ENCODE measurements around the gene GCC1. TPM values are rescaled to one million over a fixed set of nuclear protein-coding genes. Genes with fewer than 3 reads are reported as not detected.

GCC1 gene
- total RNA-seq, 2 donors from 2014 or later = 13.5 to 17.7 TPM

GRCh38 chr7:127616724-127617123, 31.3 kb upstream of the GCC1 start:
- no peak for DNase-seq (ENCODE audit: low spot score)
- TF ChIP-seq, protein P1, sequence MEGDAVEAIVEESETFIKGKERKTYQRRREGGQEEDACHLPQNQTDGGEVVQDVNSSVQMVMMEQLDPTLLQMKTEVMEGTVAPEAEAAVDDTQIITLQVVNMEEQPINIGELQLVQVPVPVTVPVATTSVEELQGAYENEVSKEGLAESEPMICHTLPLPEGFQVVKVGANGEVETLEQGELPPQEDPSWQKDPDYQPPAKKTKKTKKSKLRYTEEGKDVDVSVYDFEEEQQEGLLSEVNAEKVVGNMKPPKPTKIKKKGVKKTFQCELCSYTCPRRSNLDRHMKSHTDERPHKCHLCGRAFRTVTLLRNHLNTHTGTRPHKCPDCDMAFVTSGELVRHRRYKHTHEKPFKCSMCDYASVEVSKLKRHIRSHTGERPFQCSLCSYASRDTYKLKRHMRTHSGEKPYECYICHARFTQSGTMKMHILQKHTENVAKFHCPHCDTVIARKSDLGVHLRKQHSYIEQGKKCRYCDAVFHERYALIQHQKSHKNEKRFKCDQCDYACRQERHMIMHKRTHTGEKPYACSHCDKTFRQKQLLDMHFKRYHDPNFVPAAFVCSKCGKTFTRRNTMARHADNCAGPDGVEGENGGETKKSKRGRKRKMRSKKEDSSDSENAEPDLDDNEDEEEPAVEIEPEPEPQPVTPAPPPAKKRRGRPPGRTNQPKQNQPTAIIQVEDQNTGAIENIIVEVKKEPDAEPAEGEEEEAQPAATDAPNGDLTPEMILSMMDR (IDR thresholded peaks at IDR 0.05) = no peak
- Histone ChIP-seq H3K4me1 (ENCODE audit: control insufficient read depth in 1 of 2, low read depth in 2 of 2) (no peaks in the 10 kb centered on the region), H3K27ac (no peak overlapping the region), H3K36me3 (no peaks in the 10 kb centered on the region), H3K4me3 (no peak overlapping the region), H3K27me3 (replicated peaks; ENCODE audit: insufficient read depth) (no peaks in the 10 kb centered on the region), H3K9me3 (no peaks in the 10 kb centered on the region)
- ATAC-seq (ENCODE audit: insufficient number of reproducible peaks, low FRiP score, low read depth) = no peak

GRCh38 chr7:127612263-127612662, 26.9 kb upstream of the GCC1 start:
- H3K4me1 ChIP-seq (ENCODE audit: control insufficient read depth in 1 of 2, low read depth in 2 of 2) = no peaks in the 10 kb centered on the region
- no peak overlapping the region for H3K27ac ChIP-seq
- H3K27me3 ChIP-seq (replicated peaks; ENCODE audit: insufficient read depth) = no peaks in the 10 kb centered on the region
- H3K36me3 ChIP-seq = no peaks in the 10 kb centered on the region
- ATAC-seq (ENCODE audit: insufficient number of reproducible peaks, low FRiP score, low read depth) (no peak), DNase-seq (ENCODE audit: low spot score) (no peak)
- peaks cover 5% of the 10 kb centered on the region for H3K9me3 ChIP-seq
- TF ChIP-seq, protein P1 (IDR thresholded peaks at IDR 0.05) = no peak
- H3K4me3 ChIP-seq = no peak overlapping the region

- DNase-seq (ENCODE audit: low spot score) = no peak
- Histone ChIP-seq H3K4me1 (ENCODE audit: control insufficient read depth in 1 of 2, low read depth in 2 of 2) (no peaks in the 10 kb centered on the region), H3K4me3 (no peak overlapping the region), H3K27ac (no peak overlapping the region), H3K36me3 (no peaks in the 10 kb centered on the region), H3K9me3 (peaks cover 5% of the 10 kb centered on the region), H3K27me3 (replicated peaks; ENCODE audit: insufficient read depth) (no peaks in the 10 kb centered on the region)
- TF ChIP-seq, protein P1 (IDR thresholded peaks at IDR 0.05) = no peak
- ATAC-seq (ENCODE audit: insufficient number of reproducible peaks, low FRiP score, low read depth) = no peak
These were observed 23.9 kb upstream of the GCC1 start for GRCh38 chr7:127609297-127609696.

GRCh38 chr7:127608446-127608845, 23.1 kb upstream of the GCC1 start:
- no peaks in the 10 kb centered on the region for H3K36me3 ChIP-seq
- ATAC-seq (ENCODE audit: insufficient number of reproducible peaks, low FRiP score, low read depth) (no peak), DNase-seq (ENCODE audit: low spot score) (no peak)
- H3K27me3 ChIP-seq (replicated peaks; ENCODE audit: insufficient read depth) = no peaks in the 10 kb centered on the region
- no peaks in the 10 kb centered on the region for H3K4me1 ChIP-seq (ENCODE audit: control insufficient read depth in 1 of 2, low read depth in 2 of 2)
- H3K9me3 ChIP-seq = peaks cover 5% of the 10 kb centered on the region
- TF ChIP-seq, protein P1 (IDR thresholded peaks at IDR 0.05) = no peak
- H3K4me3 ChIP-seq = no peak overlapping the region
- no peak overlapping the region for H3K27ac ChIP-seq

GRCh38 chr7:127600885-127601284, 15.5 kb upstream of the GCC1 start:
- DNase-seq (ENCODE audit: low spot score) (no peak), ATAC-seq (ENCODE audit: insufficient number of reproducible peaks, low FRiP score, low read depth) (no peak)
- no peak overlapping the region for H3K27ac ChIP-seq
- H3K4me3 ChIP-seq = no peak overlapping the region
- no peaks in the 10 kb centered on the region for H3K27me3 ChIP-seq (replicated peaks; ENCODE audit: insufficient read depth)
- no peaks in the 10 kb centered on the region for H3K36me3 ChIP-seq
- no peaks in the 10 kb centered on the region for H3K4me1 ChIP-seq (ENCODE audit: control insufficient read depth in 1 of 2, low read depth in 2 of 2)
- H3K9me3 ChIP-seq = no peaks in the 10 kb centered on the region
- TF ChIP-seq, protein P1 (IDR thresholded peaks at IDR 0.05) = no peak

Data from thoracic aorta (tissue), 2 donors.